ENCODE results near the gene GPATCH4.

GPATCH4 gene

DNA sequence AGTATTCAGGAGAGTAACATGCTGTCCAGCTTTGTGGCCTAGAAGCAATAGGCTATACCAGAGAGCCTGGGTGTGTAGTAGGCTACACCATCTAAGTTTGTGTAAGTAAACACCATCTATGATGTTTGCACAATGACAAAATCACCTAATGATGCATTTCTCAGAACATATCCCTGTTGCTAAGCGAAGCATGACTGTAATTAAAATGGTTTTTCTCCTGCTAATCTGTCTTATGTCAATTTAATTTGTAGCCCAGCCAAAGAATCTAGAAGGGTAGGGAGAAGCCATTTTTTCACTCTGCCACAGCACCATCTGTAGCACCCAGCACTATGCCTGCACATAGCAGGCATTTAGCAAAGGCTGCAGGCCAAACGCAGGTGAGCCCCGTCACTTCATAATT lies 23.7 kb downstream of the GPATCH4 start (continued):
- TF ChIP-seq CREB5 (CRISPR knock-in tag; IDR thresholded peaks at IDR 0.05; ENCODE audit: low read depth) = no peak

DNA sequence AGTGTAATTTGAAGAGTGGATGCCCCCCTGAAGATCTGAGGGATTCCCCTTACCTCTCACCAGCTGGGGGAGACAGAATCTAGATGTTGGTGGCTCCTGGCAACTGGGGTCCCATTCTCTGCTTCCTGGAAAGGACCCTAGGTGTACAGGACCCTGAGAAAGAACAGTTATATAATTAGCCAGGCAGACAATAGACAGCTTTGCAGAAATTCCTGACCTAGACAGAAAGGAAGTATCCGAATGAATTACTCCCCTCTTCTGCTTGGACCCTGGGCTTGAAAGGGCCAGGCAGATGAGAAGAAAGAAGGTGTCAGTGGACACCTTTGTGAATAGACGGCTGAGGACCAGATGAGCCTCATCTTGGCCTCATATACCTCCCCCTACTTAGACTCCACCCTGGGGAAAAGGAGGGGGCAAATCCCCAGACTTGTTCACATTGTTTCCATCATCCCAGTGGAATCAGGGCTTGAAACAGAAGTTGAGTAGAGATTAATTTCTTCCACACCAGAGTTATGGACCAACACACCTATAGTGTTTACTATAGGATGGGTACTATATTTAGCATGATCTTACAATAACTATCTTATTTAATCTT lies 27.1 kb downstream of the GPATCH4 start:
- no peak for ATAC-seq
- TF ChIP-seq, protein P1, sequence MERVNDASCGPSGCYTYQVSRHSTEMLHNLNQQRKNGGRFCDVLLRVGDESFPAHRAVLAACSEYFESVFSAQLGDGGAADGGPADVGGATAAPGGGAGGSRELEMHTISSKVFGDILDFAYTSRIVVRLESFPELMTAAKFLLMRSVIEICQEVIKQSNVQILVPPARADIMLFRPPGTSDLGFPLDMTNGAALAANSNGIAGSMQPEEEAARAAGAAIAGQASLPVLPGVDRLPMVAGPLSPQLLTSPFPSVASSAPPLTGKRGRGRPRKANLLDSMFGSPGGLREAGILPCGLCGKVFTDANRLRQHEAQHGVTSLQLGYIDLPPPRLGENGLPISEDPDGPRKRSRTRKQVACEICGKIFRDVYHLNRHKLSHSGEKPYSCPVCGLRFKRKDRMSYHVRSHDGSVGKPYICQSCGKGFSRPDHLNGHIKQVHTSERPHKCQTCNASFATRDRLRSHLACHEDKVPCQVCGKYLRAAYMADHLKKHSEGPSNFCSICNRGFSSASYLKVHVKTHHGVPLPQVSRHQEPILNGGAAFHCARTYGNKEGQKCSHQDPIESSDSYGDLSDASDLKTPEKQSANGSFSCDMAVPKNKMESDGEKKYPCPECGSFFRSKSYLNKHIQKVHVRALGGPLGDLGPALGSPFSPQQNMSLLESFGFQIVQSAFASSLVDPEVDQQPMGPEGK (CRISPR knock-in tag; IDR thresholded peaks at IDR 0.05; ENCODE audit: borderline replicate concordance) = no peak
- no peak for TF ChIP-seq ZFP30 (CRISPR knock-in tag; IDR thresholded peaks at IDR 0.05)
- TF ChIP-seq POU6F1 (CRISPR knock-in tag; IDR thresholded peaks at IDR 0.05; ENCODE audit: borderline replicate concordance, low read depth) = no peak
- no peak for TF ChIP-seq ZNF8 (CRISPR knock-in tag; IDR thresholded peaks at IDR 0.05)
- no peak for TF ChIP-seq ZNF565 (CRISPR knock-in tag; conservative IDR thresholded peaks at IDR 0.05; ENCODE audit: low read depth)
- no peak for TF ChIP-seq CREB5 (CRISPR knock-in tag; IDR thresholded peaks at IDR 0.05; ENCODE audit: low read depth)
- TF ChIP-seq GLIS3 (CRISPR knock-in tag; IDR thresholded peaks at IDR 0.05) = no peak
- no peak for TF ChIP-seq ZNF70 (CRISPR knock-in tag; IDR thresholded peaks at IDR 0.05)
- TF ChIP-seq CSDC2 (CRISPR knock-in tag; IDR thresholded peaks at IDR 0.05) = no peak
- TF ChIP-seq ZFP3 (CRISPR knock-in tag; IDR thresholded peaks at IDR 0.05) = no peak
- no peak for TF ChIP-seq ISL1 (CRISPR knock-in tag; IDR thresholded peaks at IDR 0.05)
- TF ChIP-seq SNAI2 (CRISPR knock-in tag; IDR thresholded peaks at IDR 0.05) = no peak
- TF ChIP-seq, protein P2, sequence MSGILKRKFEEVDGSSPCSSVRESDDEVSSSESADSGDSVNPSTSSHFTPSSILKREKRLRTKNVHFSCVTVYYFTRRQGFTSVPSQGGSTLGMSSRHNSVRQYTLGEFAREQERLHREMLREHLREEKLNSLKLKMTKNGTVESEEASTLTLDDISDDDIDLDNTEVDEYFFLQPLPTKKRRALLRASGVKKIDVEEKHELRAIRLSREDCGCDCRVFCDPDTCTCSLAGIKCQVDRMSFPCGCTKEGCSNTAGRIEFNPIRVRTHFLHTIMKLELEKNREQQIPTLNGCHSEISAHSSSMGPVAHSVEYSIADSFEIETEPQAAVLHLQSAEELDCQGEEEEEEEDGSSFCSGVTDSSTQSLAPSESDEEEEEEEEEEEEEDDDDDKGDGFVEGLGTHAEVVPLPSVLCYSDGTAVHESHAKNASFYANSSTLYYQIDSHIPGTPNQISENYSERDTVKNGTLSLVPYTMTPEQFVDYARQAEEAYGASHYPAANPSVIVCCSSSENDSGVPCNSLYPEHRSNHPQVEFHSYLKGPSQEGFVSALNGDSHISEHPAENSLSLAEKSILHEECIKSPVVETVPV (CRISPR knock-in tag; IDR thresholded peaks at IDR 0.05) = no peak
- TF ChIP-seq, protein P3, sequence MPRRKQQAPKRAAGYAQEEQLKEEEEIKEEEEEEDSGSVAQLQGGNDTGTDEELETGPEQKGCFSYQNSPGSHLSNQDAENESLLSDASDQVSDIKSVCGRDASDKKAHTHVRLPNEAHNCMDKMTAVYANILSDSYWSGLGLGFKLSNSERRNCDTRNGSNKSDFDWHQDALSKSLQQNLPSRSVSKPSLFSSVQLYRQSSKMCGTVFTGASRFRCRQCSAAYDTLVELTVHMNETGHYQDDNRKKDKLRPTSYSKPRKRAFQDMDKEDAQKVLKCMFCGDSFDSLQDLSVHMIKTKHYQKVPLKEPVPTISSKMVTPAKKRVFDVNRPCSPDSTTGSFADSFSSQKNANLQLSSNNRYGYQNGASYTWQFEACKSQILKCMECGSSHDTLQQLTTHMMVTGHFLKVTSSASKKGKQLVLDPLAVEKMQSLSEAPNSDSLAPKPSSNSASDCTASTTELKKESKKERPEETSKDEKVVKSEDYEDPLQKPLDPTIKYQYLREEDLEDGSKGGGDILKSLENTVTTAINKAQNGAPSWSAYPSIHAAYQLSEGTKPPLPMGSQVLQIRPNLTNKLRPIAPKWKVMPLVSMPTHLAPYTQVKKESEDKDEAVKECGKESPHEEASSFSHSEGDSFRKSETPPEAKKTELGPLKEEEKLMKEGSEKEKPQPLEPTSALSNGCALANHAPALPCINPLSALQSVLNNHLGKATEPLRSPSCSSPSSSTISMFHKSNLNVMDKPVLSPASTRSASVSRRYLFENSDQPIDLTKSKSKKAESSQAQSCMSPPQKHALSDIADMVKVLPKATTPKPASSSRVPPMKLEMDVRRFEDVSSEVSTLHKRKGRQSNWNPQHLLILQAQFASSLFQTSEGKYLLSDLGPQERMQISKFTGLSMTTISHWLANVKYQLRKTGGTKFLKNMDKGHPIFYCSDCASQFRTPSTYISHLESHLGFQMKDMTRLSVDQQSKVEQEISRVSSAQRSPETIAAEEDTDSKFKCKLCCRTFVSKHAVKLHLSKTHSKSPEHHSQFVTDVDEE (CRISPR knock-in tag; IDR thresholded peaks at IDR 0.05) = no peak
- no peak for TF ChIP-seq TCF4 (CRISPR knock-in tag; IDR thresholded peaks at IDR 0.05; ENCODE audit: borderline replicate concordance)
- no peak for TF ChIP-seq ZC3H10 (CRISPR knock-in tag; IDR thresholded peaks at IDR 0.05)
- TF ChIP-seq TOX (CRISPR knock-in tag; IDR thresholded peaks at IDR 0.05; ENCODE audit: borderline replicate concordance) = no peak
- no peak for TF ChIP-seq PPARA (CRISPR knock-in tag; IDR thresholded peaks at IDR 0.05; ENCODE audit: borderline replicate concordance)
- TF ChIP-seq ESRRG (CRISPR knock-in tag; IDR thresholded peaks at IDR 0.05) = no peak
- TF ChIP-seq RARB (CRISPR knock-in tag; IDR thresholded peaks at IDR 0.05) = no peak

- TF ChIP-seq POU6F1 (CRISPR knock-in tag; IDR thresholded peaks at IDR 0.05; ENCODE audit: borderline replicate concordance, low read depth) = no peak
- no peak for TF ChIP-seq ISL1 (CRISPR knock-in tag; IDR thresholded peaks at IDR 0.05)
- ATAC-seq = no peak
Measured at GRCh38 chr1:156572663-156573018, 28.6 kb downstream of the GPATCH4 start.
